ENCODE measurements around the gene RPS25. TPM values are rescaled to one million over a fixed set of nuclear protein-coding genes. Genes with fewer than 3 reads are reported as not detected.

The RPS25 gene
- total RNA-seq, 1 experiment from 2014 or later = 1,450 TPM

- Histone ChIP-seq H4K20me1 (ENCODE audit: control insufficient read depth, insufficient read depth, insufficient read length) (no peaks in the 10 kb centered on the region), H2BK5ac (ENCODE audit: insufficient read length, low read length) (no peak overlapping the region), H3K79me2 (ENCODE audit: insufficient read depth, low read length) (peaks cover 4% of the 10 kb centered on the region; the same call in 1 of the 2 replicates), H3K4me2 (ENCODE audit: insufficient read depth, insufficient read length, low read length) (no peak overlapping the region), H3K56ac (ENCODE audit: insufficient read length, low read depth, low read length) (no peak overlapping the region), H4K5ac (ENCODE audit: insufficient read length, low read depth, low read length) (no peak overlapping the region), H3K27ac (ENCODE audit: insufficient read length, low read depth, low read length) (no peak overlapping the region), H3K4ac (ENCODE audit: low read depth, low read length) (no peak overlapping the region), H3K14ac (ENCODE audit: insufficient read depth, low read length) (no peak overlapping the region), H3K23ac (ENCODE audit: insufficient read length, low read depth, low read length) (no peak overlapping the region), H3K18ac (ENCODE audit: insufficient read length, low read depth, low read length) (no peak overlapping the region), H2BK12ac (ENCODE audit: insufficient read length, low read depth, low read length) (no peak overlapping the region), H2BK15ac (ENCODE audit: low read depth, low read length) (no peak overlapping the region), H2AFZ (ENCODE audit: low read length) (no peak overlapping the region), H3K23me2 (ENCODE audit: insufficient read length, low read depth, low read length, poor library complexity, severe bottlenecking) (peaks cover 4% of the 10 kb centered on the region), H2AK5ac (ENCODE audit: insufficient read length, low read length) (no peak overlapping the region), H2BK20ac (ENCODE audit: low read depth, low read length, poor library complexity, severe bottlenecking) (no peak overlapping the region), H3K79me1 (ENCODE audit: insufficient read depth, low read depth, low read length, poor library complexity, severe bottlenecking) (peaks cover 3% of the 10 kb centered on the region), H3K9me3 (ENCODE audit: control insufficient read depth, low read depth, low read length) (no peaks in the 10 kb centered on the region), H3K9ac (ENCODE audit: extremely low read depth, insufficient read length, low read length) (no peak overlapping the region), H4K91ac (ENCODE audit: insufficient read length, low read depth, low read length) (no peak overlapping the region), H2BK120ac (ENCODE audit: low read depth, low read length, poor library complexity, severe bottlenecking) (no peak overlapping the region), H3K4me1 (ENCODE audit: insufficient read depth, low read length) (peaks cover 8% of the 10 kb centered on the region; the same call in 1 of the 2 replicates), H3T11ph (ENCODE audit: low read length) (no peak overlapping the region), H4K8ac (replicated peaks; ENCODE audit: insufficient read length, low read depth, low read length) (no peak overlapping the region), H3K27me3 (ENCODE audit: insufficient read depth, low read length) (no peaks in the 10 kb centered on the region)
- H3K27me3 Mint-ChIP-seq (ENCODE audit: low read depth) = no peaks in the 10 kb centered on the region
- H3K4me1 Mint-ChIP-seq = peaks cover 24 to 27% of the 10 kb centered on the region in 2 experiments
- no peak for DNase-seq
- TF ChIP-seq CTCF (conservative IDR thresholded peaks at IDR 0.05) = no peak
- H3K36me3 Mint-ChIP-seq (ENCODE audit: insufficient read depth in 1 of 3, low read depth in 3 of 3) = peaks cover 36 to 84% (median 81%) of the 10 kb centered on the region in 3 experiments
- H3K27ac Mint-ChIP-seq = peak overlapping the region in 2 of 3 experiments; percentile 78 to 91; a peak in 4 of 7 replicates
- H3K4me3 Mint-ChIP-seq = 0 out of 5 replicates have a peak overlapping the region, but pooled peaks of 1 of the 2 experiments have one; percentile 36
- no CpG with 5 or more reads among the region's 15 CpGs for WGBS (ENCODE audit: extremely low coverage, insufficient read length, low lambda C conversion rate)
- H3K9me3 Mint-ChIP-seq = no peaks in the 10 kb centered on the region
These were observed 6.4 kb upstream of the RPS25 start for GRCh38 chr11:119024430-119025098.
